OCI-LY7 (cell line): ENCODE results near the gene PIK3CG. TPM values are rescaled to one million over a fixed set of nuclear protein-coding genes. Genes with fewer than 3 reads are reported as not detected.
"Not testable (repeated sequence)": the region's sequence is repeated elsewhere in the genome, so short reads cannot be mapped to it uniquely, and the experiment has no call there.

Experiments
- BruUV-seq: library from RNA; stranded (reverse); fragments of 400-500 nt; replicated peaks from 2 replicates; lab custom pipeline; 2021; lab: Mats Ljungman, UMichigan
- CTCF ChIA-PET: fragments of 300-600 bp; sonication (Branson Sonifier 250); formaldehyde crosslinking; loops from one replicate; lab custom pipeline; 2022; ENCODE audit warnings: antibody characterized with exemption; ENCODE audit not compliant: unreplicated experiment; lab: Charles Lee
- POLR2A ChIA-PET: fragments of 300-600 bp; sonication (Branson Sonifier 250); formaldehyde crosslinking; loops from one replicate; lab custom pipeline; 2022; ENCODE audit warnings: antibody characterized with exemption; lab: Charles Lee
- DNase-seq: peaks from one replicate; pipeline ENCODE4 v3.0.0-alpha.2; 2015; ENCODE audit warnings: low spot score
- H2AFZ ChIP-seq: fragments of 200-600 bp; sonication (generic), shearing (Covaris generic); 2 replicates; pipeline ENCODE4 v1.6.1; 2014; ENCODE audit warnings: mild to moderate bottlenecking, antibody characterized with exemption, low read length, moderate library complexity
- H3K27ac ChIP-seq: fragments of 200-600 bp; sonication (generic); 2 replicates; pipeline ENCODE4 v1.5.1; 2014; ENCODE audit warnings: mixed run types, low read depth, mild to moderate bottlenecking, moderate library complexity, low read length, inconsistent platforms; ENCODE audit not compliant: poor library complexity, severe bottlenecking
- H3K36me3 ChIP-seq: fragments of 200-600 bp; sonication (generic); 2 replicates; pipeline ENCODE4 v1.6.1; 2014; ENCODE audit warnings: mild to moderate bottlenecking, antibody characterized with exemption, low read length, moderate library complexity, mixed read lengths; ENCODE audit not compliant: insufficient read depth
- H3K4me1 ChIP-seq: fragments of 200-600 bp; sonication (generic); 2 replicates; pipeline ENCODE4 v1.5.1; 2014; ENCODE audit warnings: mild to moderate bottlenecking, low read length; ENCODE audit not compliant: insufficient read depth, poor library complexity, severe bottlenecking
- H3K4me2 ChIP-seq: fragments of 200-600 bp; sonication (generic); 2 replicates; pipeline ENCODE4 v1.6.1; 2014; ENCODE audit warnings: mild to moderate bottlenecking, low read length
- H3K4me3 ChIP-seq: fragments of 200-600 bp; sonication (generic); 2 replicates; pipeline ENCODE4 v1.5.1; 2014; ENCODE audit warnings: mild to moderate bottlenecking, low read depth, low read length; ENCODE audit not compliant: poor library complexity, severe bottlenecking
- H3K79me2 ChIP-seq: fragments of 200-600 bp; sonication (generic); 2 replicates; pipeline ENCODE4 v1.6.1; 2016; ENCODE audit warnings: low read depth, mild to moderate bottlenecking, low read length, moderate library complexity, mixed read lengths; ENCODE audit not compliant: insufficient read depth
- H3K9me2 ChIP-seq: fragments of 200-600 bp; sonication (generic); 2 replicates; pipeline ENCODE4 v1.6.1; 2016; ENCODE audit warnings: mild to moderate bottlenecking, low read length, mixed read lengths; ENCODE audit not compliant: insufficient read depth
- H3K9me3 ChIP-seq: fragments of 200-600 bp; sonication (generic); 2 replicates; pipeline ENCODE4 v1.6.1; 2014; ENCODE audit warnings: mild to moderate bottlenecking, mixed run types, low read length, mixed read lengths
- H4K20me1 ChIP-seq: fragments of 200-600 bp; sonication (generic); 2 replicates; pipeline ENCODE4 v1.6.1; 2014; ENCODE audit warnings: mild to moderate bottlenecking, antibody characterized with exemption, low read length, moderate library complexity, mixed read lengths; ENCODE audit not compliant: insufficient read depth
- CTCF ChIP-seq: fragments of 200-600 bp; sonication (generic); conservative IDR thresholded peaks from 2 replicates; pipeline ENCODE4 v1.5.1; 2014; ENCODE audit warnings: mild to moderate bottlenecking, antibody characterized with exemption, low read length, moderate library complexity, mixed read lengths
- EZH2phosphoT487 ChIP-seq: fragments of 200-600 bp; sonication (generic); IDR thresholded peaks from 2 replicates; pipeline ENCODE4 v1.6.1; 2018; ENCODE audit warnings: low read depth, borderline replicate concordance, mild to moderate bottlenecking, mixed run types, antibody characterized with exemption, low read length, moderate library complexity, mixed read lengths
- intact Hi-C: fragments of 100-400 bp; cut with micrococcal nuclease; formaldehyde crosslinking; loops from one replicate; pipeline ENCODE4 v1.10.0; 2022; ENCODE audit not compliant: unreplicated experiment
- total RNA-seq, 2 experiments: library from RNA; depleted of rRNA in 1 of 2; stranded (reverse); fragments of >200 nt in 1 of 2; shearing (Covaris generic) in 1 of 2; gene quantifications; 2 replicates each; pipeline ENCODE4 v1.2.3, GENCODE V29; 2014 to 2022

Gene PIK3CG
- total RNA-seq, 2 experiments from 2014 or later: 22.8 to 47.2 TPM

- Histone ChIP-seq H3K4me2 (no peak overlapping the region), H3K4me3 (no peak overlapping the region), H3K36me3 (no peaks in the 10 kb centered on the region), H4K20me1 (no peaks in the 10 kb centered on the region), H3K9me3 (no peaks in the 10 kb centered on the region), H3K9me2 (no peaks in the 10 kb centered on the region), H3K27ac (no peak overlapping the region), H3K4me1 (no peaks in the 10 kb centered on the region), H3K79me2 (no peaks in the 10 kb centered on the region), H2AFZ (no peak overlapping the region)
- no TSS peak for BruUV-seq
- ChIA-PET CTCF (no interaction called here), POLR2A (no interaction called here)
- DNase-seq: no peak
- TF ChIP-seq CTCF (no peak), EZH2phosphoT487 (no peak)
- intact Hi-C loops: no loop called here
Measured at GRCh38 chr7:106844279-106844997, 20.6 kb upstream of the PIK3CG start.

- Histone ChIP-seq H3K9me3 (no peaks in the 10 kb centered on the region), H3K9me2 (no peaks in the 10 kb centered on the region), H3K79me2 (no peaks in the 10 kb centered on the region), H4K20me1 (no peaks in the 10 kb centered on the region), H3K4me2 (no peak overlapping the region), H3K4me3 (no peak overlapping the region), H3K4me1 (no peaks in the 10 kb centered on the region), H3K27ac (no peak overlapping the region), H3K36me3 (no peaks in the 10 kb centered on the region), H2AFZ (no peak overlapping the region)
- TF ChIP-seq CTCF (no peak), EZH2phosphoT487 (no peak)
- intact Hi-C loops: no loop called here
- CTCF ChIA-PET: no interaction called here
- DNase-seq: no peak
- BruUV-seq: no TSS peak
- POLR2A ChIA-PET: interaction anchor here (0.5 to 1.1 kb wide), 4 partner anchors 9 to 563 kb away, joined by 3 to 6 read pairs (median 4); partner anchors contain the start of genes NAMPT and PIK3CG
Measured at GRCh38 chr7:106848049-106848448, 17.0 kb upstream of the PIK3CG start.

- TF ChIP-seq EZH2phosphoT487 (no peak), CTCF (no peak)
- Histone ChIP-seq H3K27ac (no peak overlapping the region), H3K4me1 (no peaks in the 10 kb centered on the region), H3K79me2 (no peaks in the 10 kb centered on the region), H3K4me3 (no peak overlapping the region), H3K36me3 (no peaks in the 10 kb centered on the region), H4K20me1 (no peaks in the 10 kb centered on the region), H3K9me2 (no peaks in the 10 kb centered on the region), H3K4me2 (no peak overlapping the region), H3K9me3 (no peaks in the 10 kb centered on the region), H2AFZ (no peak overlapping the region)
- intact Hi-C loops: no loop called here
- no TSS peak for BruUV-seq
- DNase-seq: no peak
- ChIA-PET POLR2A (interaction anchor here (0.5 to 1.1 kb wide), 4 partner anchors 10 to 564 kb away, joined by 3 to 6 read pairs (median 4); partner anchors contain the start of genes NAMPT and PIK3CG), CTCF (no interaction called here)
Measured at GRCh38 chr7:106848851-106849442, 16.1 kb upstream of the PIK3CG start.

- H3K9me2 ChIP-seq, H3K4me1 ChIP-seq, H3K4me3 ChIP-seq, intact Hi-C loops, DNase-seq, H3K36me3 ChIP-seq, H4K20me1 ChIP-seq, H2AFZ ChIP-seq, CTCF ChIA-PET, H3K79me2 ChIP-seq, H3K9me3 ChIP-seq, BruUV-seq, H3K27ac ChIP-seq, H3K4me2 ChIP-seq: not testable (repeated sequence)
- POLR2A ChIA-PET: interaction anchor here (0.6 kb wide), 2 partner anchors 201 to 309 kb away, joined by 3 to 5 read pairs; no protein-coding TSS in a partner anchor
Measured at GRCh38 chr7:106851632-106852031, 13.4 kb upstream of the PIK3CG start.
